ENCODE data around the gene PSMB3. TPM values are rescaled to one million over a fixed set of nuclear protein-coding genes. Genes with fewer than 3 reads are reported as not detected.

Gene PSMB3
- total RNA-seq, 1 experiment from 2014 or later = 273 TPM

- 0 out of 2 replicates have a peak, but pooled peaks have one; percentile 17 for TF ChIP-seq STAT6 (CRISPR knock-in tag; conservative IDR thresholded peaks at IDR 0.05; ENCODE audit: low read depth)
- no peak for TF ChIP-seq ZNF232 (CRISPR knock-in tag; IDR thresholded peaks at IDR 0.05)
- no peak for TF ChIP-seq TP53 (CRISPR knock-in tag; IDR thresholded peaks at IDR 0.05)
- no peak for TF ChIP-seq RELA (CRISPR knock-in tag; IDR thresholded peaks at IDR 0.05; ENCODE audit: borderline replicate concordance)
- TF ChIP-seq AR (CRISPR knock-in tag; IDR thresholded peaks at IDR 0.05) = no peak
- TF ChIP-seq PREB (CRISPR knock-in tag; IDR thresholded peaks at IDR 0.05; ENCODE audit: borderline replicate concordance) = 0 out of 2 replicates have a peak, but pooled peaks have one; percentile 38
- no peak for TF ChIP-seq ARID4B (CRISPR knock-in tag; IDR thresholded peaks at IDR 0.05; ENCODE audit: borderline replicate concordance)
- no peak for TF ChIP-seq ZNF263 (CRISPR knock-in tag; IDR thresholded peaks at IDR 0.05; ENCODE audit: low read depth)
- no peak; the same call in 1 of the 2 replicates for TF ChIP-seq EMX1 (CRISPR knock-in tag; IDR thresholded peaks at IDR 0.05)
- no peak for TF ChIP-seq HMGA2 (CRISPR knock-in tag; IDR thresholded peaks at IDR 0.05)
Measured at GRCh38 chr17:38729886-38730525, 22.5 kb upstream of the PSMB3 start, which contains the start of gene CISD3 (continued).

GRCh38 chr17:38730526-38731379 lies 21.8 kb upstream of the PSMB3 start:
- peak overlapping the region; percentile 94 for H3K4me3 Mint-ChIP-seq
- CTCF ChIA-PET = interaction anchor here (0.6 to 2.6 kb wide), 19 partner anchors 11 to 172 kb away, joined by 3 to 22 read pairs (median 4); partner anchors contain the start of genes EPOP and PSMB3
- H3K9me3 Mint-ChIP-seq = no peaks in the 10 kb centered on the region
- ATAC-seq = peak; percentile 11
- POLR2A ChIA-PET = interaction anchor here (0.7 to 1.7 kb wide), 2 partner anchors 11 to 15 kb away, joined by 3 to 4 read pairs; no protein-coding TSS in a partner anchor
- H3K4me1 Mint-ChIP-seq = peaks cover 40% of the 10 kb centered on the region
- DNase-seq (ENCODE audit: low spot score) = peak; percentile 47
- peak overlapping the region; percentile 88 for H3K27ac Mint-ChIP-seq
- peaks cover 2% of the 10 kb centered on the region; the same call in 1 of the 2 replicates for H3K36me3 Mint-ChIP-seq
- peaks cover 23% of the 10 kb centered on the region for H3K27me3 Mint-ChIP-seq (ENCODE audit: low read depth)
- TF ChIP-seq STAT6 (CRISPR knock-in tag; conservative IDR thresholded peaks at IDR 0.05; ENCODE audit: low read depth) (no peak), ZNF219 (CRISPR knock-in tag; IDR thresholded peaks at IDR 0.05; ENCODE audit: borderline replicate concordance) (no peak), HMGA2 (CRISPR knock-in tag; IDR thresholded peaks at IDR 0.05) (no peak), NFATC4 (CRISPR knock-in tag; IDR thresholded peaks at IDR 0.05) (0 out of 2 replicates have a peak, but pooled peaks have one; percentile 33), GRHL2 (CRISPR knock-in tag; IDR thresholded peaks at IDR 0.05; ENCODE audit: insufficient replicate concordance, severe bottlenecking) (no peak), FOXP4 (CRISPR knock-in tag; IDR thresholded peaks at IDR 0.05) (0 out of 2 replicates have a peak, but pooled peaks have one; percentile 16)

Data from WTC11 (cell line).